22Rv1 (cell line): ENCODE results near the gene CACHD1.
A peak's percentile ranks its signal among the peaks of the same experiment; 100 is the strongest.

ENCODE experiments used
- H3K27ac ChIP-seq: fragments of 450-650 bp; 2 replicates; pipeline ENCODE4 v1.5.1; 2017
- ZFX ChIP-seq: fragments of 450-650 bp; IDR thresholded peaks from 2 replicates; pipeline ENCODE4 v1.6.1; 2017; ENCODE audit warnings: antibody characterized with exemption, borderline replicate concordance
- TF ChIP-seq, protein P1 (sequence below): fragments of 450-650 bp; IDR thresholded peaks from 2 replicates; pipeline ENCODE4 v1.5.1; 2017; ENCODE audit warnings: mild to moderate bottlenecking

The CACHD1 gene

DNA sequence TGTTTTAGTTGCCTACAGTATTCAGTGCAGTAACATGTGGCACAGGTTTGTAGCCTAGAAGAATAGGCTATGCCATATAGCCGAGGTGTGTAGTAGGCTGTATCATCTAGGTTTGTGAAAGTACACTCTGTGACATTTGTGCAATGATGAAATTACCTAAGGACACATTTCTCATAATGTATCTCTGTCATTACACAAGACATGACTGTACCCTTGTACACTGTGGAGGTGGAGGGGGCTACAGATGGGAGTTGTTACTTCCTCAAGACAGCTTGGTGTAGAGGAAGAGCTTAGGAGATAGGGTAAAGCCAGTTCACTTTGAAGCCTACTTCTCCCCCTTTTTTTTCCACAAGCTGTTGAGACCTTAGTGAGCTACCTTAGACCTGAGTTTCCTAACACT is 215.3 kb downstream of the CACHD1 start:
- no peak overlapping the region for H3K27ac ChIP-seq
- no peak for TF ChIP-seq ZFX

GRCh38 chr1:64685765-64686341 is 215.9 kb downstream of the CACHD1 start:
- TF ChIP-seq, protein P1, sequence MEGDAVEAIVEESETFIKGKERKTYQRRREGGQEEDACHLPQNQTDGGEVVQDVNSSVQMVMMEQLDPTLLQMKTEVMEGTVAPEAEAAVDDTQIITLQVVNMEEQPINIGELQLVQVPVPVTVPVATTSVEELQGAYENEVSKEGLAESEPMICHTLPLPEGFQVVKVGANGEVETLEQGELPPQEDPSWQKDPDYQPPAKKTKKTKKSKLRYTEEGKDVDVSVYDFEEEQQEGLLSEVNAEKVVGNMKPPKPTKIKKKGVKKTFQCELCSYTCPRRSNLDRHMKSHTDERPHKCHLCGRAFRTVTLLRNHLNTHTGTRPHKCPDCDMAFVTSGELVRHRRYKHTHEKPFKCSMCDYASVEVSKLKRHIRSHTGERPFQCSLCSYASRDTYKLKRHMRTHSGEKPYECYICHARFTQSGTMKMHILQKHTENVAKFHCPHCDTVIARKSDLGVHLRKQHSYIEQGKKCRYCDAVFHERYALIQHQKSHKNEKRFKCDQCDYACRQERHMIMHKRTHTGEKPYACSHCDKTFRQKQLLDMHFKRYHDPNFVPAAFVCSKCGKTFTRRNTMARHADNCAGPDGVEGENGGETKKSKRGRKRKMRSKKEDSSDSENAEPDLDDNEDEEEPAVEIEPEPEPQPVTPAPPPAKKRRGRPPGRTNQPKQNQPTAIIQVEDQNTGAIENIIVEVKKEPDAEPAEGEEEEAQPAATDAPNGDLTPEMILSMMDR, result no peak
- no peak for TF ChIP-seq ZFX

DNA sequence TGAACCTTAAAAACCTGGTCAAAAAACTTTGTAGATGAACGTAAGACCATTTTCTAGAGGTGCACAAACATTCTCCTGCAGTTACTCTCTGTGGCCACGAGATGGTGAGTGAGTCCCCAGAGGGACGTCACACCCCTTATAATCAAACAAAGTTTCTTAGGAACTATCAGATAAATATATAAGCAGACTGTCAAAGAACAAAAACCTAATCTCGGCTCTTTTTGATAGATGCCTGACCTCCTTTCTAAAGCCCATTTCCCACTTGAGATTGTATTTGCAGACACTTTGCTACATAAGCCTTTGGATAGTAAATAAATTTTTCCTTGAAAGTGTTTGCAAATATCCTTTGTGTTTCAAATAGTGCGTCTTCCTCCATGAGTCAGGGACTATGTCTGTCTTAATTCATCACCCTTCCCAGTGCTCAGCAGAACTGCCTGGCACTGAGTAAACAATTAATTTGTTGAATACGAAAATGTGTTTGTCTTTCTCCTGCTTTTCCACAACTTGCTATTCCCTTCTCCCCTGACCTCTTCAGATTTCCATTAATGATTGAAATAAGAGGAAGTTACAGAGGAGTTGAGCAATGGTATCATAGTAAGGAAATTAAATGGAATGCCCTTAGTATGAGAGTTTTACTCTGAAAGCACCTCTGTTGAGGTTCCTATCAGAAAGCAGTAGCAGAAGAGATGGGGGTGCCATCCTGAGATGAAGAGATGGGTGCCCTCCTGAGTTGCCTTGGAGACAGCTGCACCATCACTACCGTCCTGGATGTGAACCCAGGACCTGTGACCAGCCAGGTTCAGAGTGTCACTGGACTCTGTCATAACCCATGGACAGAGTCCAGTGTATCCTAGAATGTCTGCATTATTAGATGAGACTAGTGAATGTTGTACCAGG is 217.1 kb downstream of the CACHD1 start:
- TF ChIP-seq, protein P1, result peak; percentile 88
- no peak for TF ChIP-seq ZFX
- H3K27ac ChIP-seq, result no peak overlapping the region

More at GRCh38 chr1:64685765-64686341, 215.9 kb downstream of the CACHD1 start:
- no peak overlapping the region for H3K27ac ChIP-seq

DNA sequence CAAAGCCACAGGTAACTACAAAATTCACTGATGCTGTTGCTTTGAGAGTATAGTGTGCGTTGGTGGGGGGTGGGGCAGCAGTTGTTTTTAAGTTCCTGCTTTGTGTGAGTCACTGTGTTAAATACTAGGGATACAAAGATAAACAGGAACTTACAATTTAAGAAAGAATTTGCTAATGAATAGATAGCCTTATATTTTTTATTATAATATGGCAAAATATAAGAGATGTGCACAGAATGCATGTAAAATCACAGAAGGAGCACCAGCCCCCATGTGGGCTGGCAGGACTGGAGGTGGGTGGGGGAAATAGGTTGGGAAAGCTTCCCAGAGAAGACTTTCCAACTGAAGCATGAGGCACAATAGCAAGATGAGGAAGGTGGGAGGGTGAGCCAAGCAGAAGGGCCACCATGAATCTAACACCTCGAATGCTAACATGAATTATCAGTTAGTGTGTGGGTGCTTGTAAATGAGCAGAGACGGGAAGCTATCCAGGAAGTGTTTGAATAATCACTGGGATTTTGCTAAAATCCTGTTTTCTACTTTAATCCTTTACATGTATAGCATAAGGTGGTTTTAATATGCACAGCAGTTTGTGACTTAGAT is 217.9 kb downstream of the CACHD1 start:
- H3K27ac ChIP-seq, result no peak overlapping the region
- TF ChIP-seq ZFX, result no peak
- TF ChIP-seq, protein P1, result no peak

- H3K27ac ChIP-seq, result no peak overlapping the region
- TF ChIP-seq, protein P1, result no peak
- TF ChIP-seq ZFX, result no peak
Observed at GRCh38 chr1:64691626-64692025, 221.7 kb downstream of the CACHD1 start.

DNA sequence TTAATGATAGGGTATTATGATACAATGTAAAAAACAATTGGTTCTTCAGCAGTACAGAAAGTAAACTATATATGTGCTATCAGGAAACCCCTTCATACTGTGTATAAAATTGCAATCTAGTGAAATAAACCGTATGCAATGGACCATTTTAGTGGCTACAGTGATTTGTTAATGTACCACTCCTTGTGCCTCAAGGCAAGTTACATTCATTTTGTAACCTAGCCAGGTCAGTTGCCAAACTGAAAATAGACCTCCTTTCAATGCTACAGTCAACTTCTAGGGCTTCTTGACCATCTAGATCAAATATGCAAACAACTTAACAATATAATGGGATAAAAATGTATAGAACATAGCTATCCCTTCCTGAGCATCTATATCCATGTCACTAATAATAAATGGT is 223.0 kb downstream of the CACHD1 start:
- no peak for TF ChIP-seq ZFX
- TF ChIP-seq, protein P1, result no peak
- no peak overlapping the region for H3K27ac ChIP-seq

DNA sequence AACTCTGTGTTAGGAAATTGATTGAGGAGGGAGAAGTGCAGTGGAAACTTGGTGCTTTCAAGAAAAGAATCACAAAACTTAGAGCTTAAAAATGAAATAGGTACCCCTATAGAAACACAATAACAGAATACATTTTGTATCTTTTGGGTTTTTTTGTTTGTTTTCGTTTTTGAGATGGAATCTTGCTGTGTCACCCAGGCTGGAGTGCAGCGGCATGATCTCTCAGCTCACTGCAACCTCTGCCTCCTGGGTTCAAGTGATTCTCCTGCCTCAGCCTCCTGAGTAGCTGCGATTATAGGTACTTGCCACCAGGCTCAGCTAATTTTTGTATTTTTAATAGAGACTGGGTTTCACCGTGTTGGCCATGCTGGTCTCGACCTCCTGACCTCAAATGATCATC is 223.5 kb downstream of the CACHD1 start:
- no peak for TF ChIP-seq ZFX
- TF ChIP-seq, protein P1, result no peak
- no peak overlapping the region for H3K27ac ChIP-seq
